Measurements from ENCODE around the gene AKT1S1.

Gene AKT1S1

DNA sequence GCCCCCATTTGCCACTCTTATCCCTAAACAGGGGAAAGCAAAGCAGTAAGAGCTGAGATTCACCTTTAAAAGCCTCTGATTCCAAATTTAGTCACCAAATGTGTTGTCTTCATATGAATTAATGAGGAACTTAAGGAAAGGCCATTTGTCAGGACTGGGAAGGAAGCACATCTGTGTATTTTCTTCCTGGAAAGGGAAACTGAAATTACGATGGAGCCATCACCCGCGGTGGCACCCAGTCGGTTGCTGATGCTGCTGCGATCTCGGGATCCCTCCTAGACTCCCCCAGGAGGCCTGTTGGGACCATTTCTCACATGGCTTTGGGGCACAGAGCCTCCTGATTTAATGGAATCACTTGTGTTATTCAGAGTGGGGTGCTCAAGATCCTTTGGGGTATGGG, 27.0 kb upstream of the AKT1S1 start:
- Histone ChIP-seq H3K27ac (ENCODE audit: low read length) (no peak overlapping the region), H3K27me3 (ENCODE audit: low read depth, low read length) (no peaks in the 10 kb centered on the region), H3K36me3 (ENCODE audit: control insufficient read depth in 1 of 2, insufficient read depth in 2 of 2, low read length in 2 of 2) (peaks cover 4 to 26% of the 10 kb centered on the region in 2 donors), H3K4me1 (ENCODE audit: control insufficient read depth in 1 of 2, insufficient read depth in 2 of 2, low read length in 2 of 2) (no peaks in the 10 kb centered on the region), H3K9me3 (ENCODE audit: control insufficient read depth in 1 of 2, low read length in 2 of 2) (no peaks in the 10 kb centered on the region), H3K4me3 (ENCODE audit: low read depth in 1 of 2, low read length in 2 of 2) (no peak overlapping the region)

DNA sequence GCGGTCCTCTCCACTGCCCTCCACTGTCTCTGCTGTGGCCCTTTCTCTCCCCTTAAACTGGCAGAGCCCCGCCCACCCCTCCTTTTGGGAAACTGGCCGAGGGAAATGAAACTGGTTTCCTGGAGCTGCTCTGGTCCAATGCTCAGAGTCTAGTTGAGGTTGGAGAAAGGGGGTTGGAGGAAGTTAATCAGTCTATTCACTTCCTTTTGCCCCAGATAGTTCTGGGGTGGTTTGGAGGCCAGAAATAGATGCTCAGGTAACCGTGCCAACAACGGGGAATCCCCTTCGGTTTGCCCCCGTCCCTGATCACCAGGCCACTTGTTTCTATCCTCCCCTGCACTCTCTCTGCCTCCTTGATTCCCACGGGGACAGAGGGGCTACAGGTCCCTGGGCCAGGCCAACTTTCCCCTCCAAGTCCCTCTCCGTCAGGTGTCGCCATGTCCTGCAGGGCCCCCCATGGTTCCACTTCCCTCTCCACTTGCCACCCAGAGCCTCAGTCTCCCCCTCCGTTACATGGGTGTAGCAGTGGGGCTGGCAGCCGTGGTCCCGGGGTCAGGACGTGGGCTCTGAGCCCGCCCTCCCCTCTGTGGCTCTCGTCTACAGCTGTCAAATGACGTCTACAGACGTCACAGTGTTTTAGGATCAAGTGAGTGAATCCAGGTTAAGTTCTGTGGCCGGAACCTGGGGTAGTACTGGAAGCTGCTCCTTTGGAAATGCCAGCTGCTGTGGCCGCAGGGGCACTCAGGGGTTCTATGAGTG, 19.9 kb upstream of the AKT1S1 start, which contains the start of gene IL4I1:
Gene IL4I1 (minus strand): TSS at position 25 of the 759 bp plus-strand sequence. CDS start 727 bp downstream, outside the sequence.
- Histone ChIP-seq H3K36me3 (ENCODE audit: control insufficient read depth in 1 of 2, insufficient read depth in 2 of 2, low read length in 2 of 2) (no peaks in the 10 kb centered on the region), H3K9me3 (ENCODE audit: control insufficient read depth in 1 of 2, low read length in 2 of 2) (no peaks in the 10 kb centered on the region), H3K4me3 (ENCODE audit: low read depth in 1 of 2, low read length in 2 of 2) (peak within 1 kb of the TSS in 1 of 2 donors; percentile 7), H3K27ac (ENCODE audit: low read length) (peak within 1 kb of the TSS; percentile 60), H3K4me1 (ENCODE audit: control insufficient read depth in 1 of 2, insufficient read depth in 2 of 2, low read length in 2 of 2) (no peaks in the 10 kb centered on the region), H3K27me3 (ENCODE audit: low read depth, low read length) (no peaks in the 10 kb centered on the region)

GRCh38 chr19:49895566-49896297, 18.6 kb upstream of the AKT1S1 start:
- Histone ChIP-seq H3K9me3 (ENCODE audit: control insufficient read depth in 1 of 2, low read length in 2 of 2) (no peaks in the 10 kb centered on the region), H3K36me3 (ENCODE audit: control insufficient read depth in 1 of 2, insufficient read depth in 2 of 2, low read length in 2 of 2) (no peaks in the 10 kb centered on the region), H3K27ac (ENCODE audit: low read length) (no peak overlapping the region), H3K4me3 (ENCODE audit: low read depth in 1 of 2, low read length in 2 of 2) (no peak overlapping the region), H3K27me3 (ENCODE audit: low read depth, low read length) (no peaks in the 10 kb centered on the region), H3K4me1 (ENCODE audit: control insufficient read depth in 1 of 2, insufficient read depth in 2 of 2, low read length in 2 of 2) (no peaks in the 10 kb centered on the region)

- Histone ChIP-seq H3K27me3 (ENCODE audit: low read depth, low read length) (no peaks in the 10 kb centered on the region), H3K4me3 (ENCODE audit: low read depth in 1 of 2, low read length in 2 of 2) (no peak overlapping the region), H3K9me3 (ENCODE audit: control insufficient read depth in 1 of 2, low read length in 2 of 2) (no peaks in the 10 kb centered on the region)
Observed at GRCh38 chr19:49894879-49895565, 17.9 kb upstream of the AKT1S1 start.

GRCh38 chr19:49894011-49894664, 17.0 kb upstream of the AKT1S1 start:
- no peaks in the 10 kb centered on the region for H3K27me3 ChIP-seq (ENCODE audit: low read depth, low read length)
- no peak overlapping the region for H3K4me3 ChIP-seq (ENCODE audit: low read depth in 1 of 2, low read length in 2 of 2)
- no peaks in the 10 kb centered on the region for H3K9me3 ChIP-seq (ENCODE audit: control insufficient read depth in 1 of 2, low read length in 2 of 2)
- H3K27ac ChIP-seq (ENCODE audit: low read length) = no peak overlapping the region
- peaks cover 0 to 9% of the 10 kb centered on the region in 2 donors for H3K4me1 ChIP-seq (ENCODE audit: control insufficient read depth in 1 of 2, insufficient read depth in 2 of 2, low read length in 2 of 2)
- H3K36me3 ChIP-seq (ENCODE audit: control insufficient read depth in 1 of 2, insufficient read depth in 2 of 2, low read length in 2 of 2) = no peaks in the 10 kb centered on the region

More at GRCh38 chr19:49894879-49895565, 17.9 kb upstream of the AKT1S1 start:
- no peaks in the 10 kb centered on the region for H3K36me3 ChIP-seq (ENCODE audit: control insufficient read depth in 1 of 2, insufficient read depth in 2 of 2, low read length in 2 of 2)
- peaks cover 0 to 4% of the 10 kb centered on the region in 2 donors for H3K4me1 ChIP-seq (ENCODE audit: control insufficient read depth in 1 of 2, insufficient read depth in 2 of 2, low read length in 2 of 2)
- no peak overlapping the region for H3K27ac ChIP-seq (ENCODE audit: low read length)

- Histone ChIP-seq H3K36me3 (ENCODE audit: control insufficient read depth in 1 of 2, insufficient read depth in 2 of 2, low read length in 2 of 2) (peaks cover 0 to 9% of the 10 kb centered on the region in 2 donors), H3K27me3 (ENCODE audit: low read depth, low read length) (no peaks in the 10 kb centered on the region), H3K9me3 (ENCODE audit: control insufficient read depth in 1 of 2, low read length in 2 of 2) (no peaks in the 10 kb centered on the region), H3K4me1 (ENCODE audit: control insufficient read depth in 1 of 2, insufficient read depth in 2 of 2, low read length in 2 of 2) (peaks cover 0 to 9% of the 10 kb centered on the region in 2 donors), H3K27ac (ENCODE audit: low read length) (no peak overlapping the region), H3K4me3 (ENCODE audit: low read depth in 1 of 2, low read length in 2 of 2) (no peak overlapping the region)
Observed at GRCh38 chr19:49892716-49893115, 15.6 kb upstream of the AKT1S1 start.

GRCh38 chr19:49891393-49891792, 14.2 kb upstream of the AKT1S1 start:
- Histone ChIP-seq H3K4me3 (ENCODE audit: low read depth in 1 of 2, low read length in 2 of 2) (no peak overlapping the region), H3K27ac (ENCODE audit: low read length) (no peak overlapping the region), H3K36me3 (ENCODE audit: control insufficient read depth in 1 of 2, insufficient read depth in 2 of 2, low read length in 2 of 2) (peaks cover 0 to 14% of the 10 kb centered on the region in 2 donors), H3K4me1 (ENCODE audit: control insufficient read depth in 1 of 2, insufficient read depth in 2 of 2, low read length in 2 of 2) (peaks cover 0 to 9% of the 10 kb centered on the region in 2 donors), H3K27me3 (ENCODE audit: low read depth, low read length) (no peaks in the 10 kb centered on the region), H3K9me3 (ENCODE audit: control insufficient read depth in 1 of 2, low read length in 2 of 2) (no peaks in the 10 kb centered on the region)

DNA sequence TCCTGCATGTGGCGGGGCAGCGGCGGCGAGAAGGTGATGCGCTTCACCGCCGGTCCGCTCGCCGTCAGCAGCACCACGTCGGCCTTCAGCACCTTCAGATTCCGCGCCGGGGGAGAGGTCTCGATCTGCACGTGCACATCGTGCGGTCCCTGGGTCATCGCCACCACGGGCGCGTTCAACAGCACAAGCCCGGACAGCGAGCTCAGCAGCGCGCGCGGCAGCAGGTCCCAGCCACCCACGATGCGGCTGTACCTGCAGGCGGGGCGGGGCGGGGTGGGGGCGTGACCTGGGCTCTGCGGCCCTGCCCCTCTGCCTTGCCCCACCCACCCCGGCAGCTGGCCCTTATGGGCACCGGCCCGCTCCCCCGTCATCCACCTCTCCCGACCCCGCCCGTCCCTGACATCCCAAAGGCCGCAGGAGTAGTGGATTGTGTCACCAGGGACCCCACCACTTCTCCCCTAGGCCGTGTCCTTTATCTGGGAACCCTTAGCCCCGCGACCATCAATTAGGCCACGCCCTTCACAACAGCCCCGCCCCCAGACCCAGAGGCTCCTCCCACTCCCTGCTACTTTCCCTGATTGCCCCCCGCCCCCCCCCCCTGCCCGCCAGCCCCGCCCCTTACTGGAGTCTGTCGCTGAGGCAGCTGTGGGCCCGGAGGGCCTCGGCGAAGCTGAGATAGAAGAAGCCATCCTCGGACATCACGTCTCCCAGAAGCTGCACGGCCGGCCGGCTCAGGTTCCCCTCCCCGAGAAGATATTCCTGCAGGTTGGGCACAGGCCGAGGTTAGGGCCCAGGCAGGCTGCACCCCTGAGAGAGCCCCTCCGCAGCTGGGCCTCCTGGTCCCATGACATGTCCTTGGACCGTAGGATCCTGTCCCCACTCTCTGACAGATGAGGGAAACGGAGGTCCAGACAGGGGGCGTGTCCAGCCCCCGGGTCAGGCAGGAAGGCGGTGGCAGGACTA, 13.5 kb upstream of the AKT1S1 start:
- H3K4me1 ChIP-seq (ENCODE audit: control insufficient read depth in 1 of 2, insufficient read depth in 2 of 2, low read length in 2 of 2) = peaks cover 0 to 9% of the 10 kb centered on the region in 2 donors

GRCh38 chr19:49889687-49890348, 12.7 kb upstream of the AKT1S1 start:
- Histone ChIP-seq H3K36me3 (ENCODE audit: control insufficient read depth in 1 of 2, insufficient read depth in 2 of 2, low read length in 2 of 2) (peaks cover 2 to 22% of the 10 kb centered on the region in 2 donors), H3K4me3 (ENCODE audit: low read depth in 1 of 2, low read length in 2 of 2) (peak overlapping the region in 1 of 2 donors; percentile 41), H3K4me1 (ENCODE audit: control insufficient read depth in 1 of 2, insufficient read depth in 2 of 2, low read length in 2 of 2) (peaks cover 0 to 9% of the 10 kb centered on the region in 2 donors), H3K27me3 (ENCODE audit: low read depth, low read length) (no peaks in the 10 kb centered on the region), H3K9me3 (ENCODE audit: control insufficient read depth in 1 of 2, low read length in 2 of 2) (no peaks in the 10 kb centered on the region), H3K27ac (ENCODE audit: low read length) (no peak overlapping the region)

More for the DNA sequence above, 13.5 kb upstream of the AKT1S1 start:
- H3K27ac ChIP-seq (ENCODE audit: low read length) = no peak overlapping the region
- H3K9me3 ChIP-seq (ENCODE audit: control insufficient read depth in 1 of 2, low read length in 2 of 2) = no peaks in the 10 kb centered on the region
- H3K36me3 ChIP-seq (ENCODE audit: control insufficient read depth in 1 of 2, insufficient read depth in 2 of 2, low read length in 2 of 2) = peaks cover 0 to 19% of the 10 kb centered on the region in 2 donors
- H3K4me3 ChIP-seq (ENCODE audit: low read depth in 1 of 2, low read length in 2 of 2) = peak overlapping the region in 1 of 2 donors; percentile 41
- H3K27me3 ChIP-seq (ENCODE audit: low read depth, low read length) = no peaks in the 10 kb centered on the region

Measured in muscle layer of duodenum (tissue), 2 donors.